Dedifferentiated amniotic fluid mesenchymal stem cell (primary cell): ENCODE results near the gene CNTN4.

Source experiments
- DNase-seq: peaks from one replicate; pipeline ENCODE4 v3.0.0-alpha.2; 2016; ENCODE audit errors: extremely low spot score

The CNTN4 gene

DNA sequence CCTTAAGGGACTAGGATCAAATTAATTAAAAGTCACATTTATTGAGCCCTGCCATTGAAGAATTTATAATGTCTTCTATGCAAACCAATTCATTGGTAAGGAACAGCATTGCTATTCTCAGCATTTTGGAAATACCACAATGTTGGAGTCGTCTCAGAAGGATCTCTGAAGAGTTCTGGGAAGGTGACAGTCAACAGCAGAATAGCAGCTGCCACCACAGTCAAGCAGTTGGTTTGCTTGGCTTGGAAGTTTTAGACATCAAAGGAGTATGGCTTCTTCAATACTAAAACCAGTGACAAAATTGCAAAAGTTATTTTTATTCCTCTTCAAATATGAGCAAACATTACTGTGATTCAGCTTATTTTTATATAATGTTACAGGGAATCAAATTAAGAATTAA is 167.9 kb downstream of the CNTN4 start:
- no peak for DNase-seq

DNA sequence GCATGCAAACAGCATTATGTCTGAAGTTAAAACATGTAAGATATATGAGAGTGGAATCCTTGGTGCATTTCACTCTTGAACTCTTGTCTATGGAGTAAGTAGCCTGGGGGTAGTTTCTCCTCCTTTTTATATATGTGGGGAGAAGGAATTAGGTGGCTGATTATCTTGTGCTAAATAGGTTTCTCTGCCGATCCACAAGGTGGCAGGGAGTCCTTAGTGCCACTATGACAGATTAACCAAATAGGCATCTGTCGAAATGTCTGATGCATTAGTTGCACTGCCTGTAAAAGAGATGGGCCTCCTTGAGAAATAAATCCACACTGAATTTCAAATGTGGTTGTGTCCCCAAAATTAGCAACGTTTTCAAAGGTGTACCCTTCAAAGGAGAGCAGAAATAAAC is 170.1 kb downstream of the CNTN4 start:
- DNase-seq, result no peak

DNA sequence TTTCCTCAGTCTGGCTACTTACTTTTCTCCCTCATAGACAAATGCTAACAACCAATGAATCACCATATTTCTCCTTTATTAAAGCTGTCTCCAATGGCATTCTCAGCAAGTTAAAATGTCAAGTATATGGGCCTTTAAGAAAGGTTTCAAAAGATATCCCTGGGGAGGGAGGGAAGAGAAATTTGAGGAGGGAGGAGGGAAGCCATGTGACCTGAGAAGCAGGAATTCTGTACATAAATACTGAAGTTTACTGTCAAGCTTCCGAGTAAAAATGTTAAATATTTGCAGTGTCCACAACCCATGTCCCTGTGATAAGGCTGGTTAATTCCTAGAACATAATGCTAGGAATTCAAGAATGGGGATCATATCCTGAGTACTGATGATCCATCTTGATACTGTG is 175.9 kb downstream of the CNTN4 start:
- DNase-seq, result no peak

DNA sequence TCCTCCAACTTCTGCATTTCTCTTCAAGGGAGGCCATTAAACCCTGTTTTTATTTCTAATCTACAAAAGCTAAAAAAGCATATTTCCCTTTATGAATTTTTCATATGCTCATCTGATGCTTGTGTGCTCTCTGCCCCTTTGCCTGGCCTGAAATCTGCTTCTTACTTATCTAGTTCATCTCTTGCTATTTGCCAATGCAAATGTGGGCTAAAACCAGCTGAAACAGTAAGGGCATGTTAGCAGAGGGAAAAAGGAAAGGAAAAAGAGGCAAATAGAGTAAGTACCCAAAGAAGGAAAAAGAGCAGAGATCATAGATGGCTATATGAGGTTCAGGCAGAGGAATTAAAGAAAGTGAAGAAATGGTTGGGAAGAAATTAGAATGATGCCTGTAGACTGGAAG is 185.2 kb downstream of the CNTN4 start:
- DNase-seq, result no peak

DNA sequence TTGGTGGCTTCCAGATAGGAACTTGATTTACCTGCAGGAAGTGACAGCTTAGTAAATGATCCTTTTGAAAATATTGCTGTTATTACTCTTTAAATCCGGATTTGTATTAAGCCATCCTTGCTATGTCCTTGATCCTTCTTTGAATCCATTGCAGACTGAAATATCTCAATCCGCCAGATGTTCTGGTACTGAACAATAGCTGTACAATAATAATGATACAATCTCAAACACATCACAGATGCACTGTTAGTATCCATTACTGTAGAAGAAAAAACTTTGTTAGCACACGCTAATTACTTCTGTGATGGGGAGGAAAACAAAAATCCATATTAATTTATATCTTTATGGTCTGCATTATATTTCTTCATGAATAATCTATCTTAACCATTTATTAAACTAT is 202.3 kb downstream of the CNTN4 start:
- DNase-seq, result no peak

DNA sequence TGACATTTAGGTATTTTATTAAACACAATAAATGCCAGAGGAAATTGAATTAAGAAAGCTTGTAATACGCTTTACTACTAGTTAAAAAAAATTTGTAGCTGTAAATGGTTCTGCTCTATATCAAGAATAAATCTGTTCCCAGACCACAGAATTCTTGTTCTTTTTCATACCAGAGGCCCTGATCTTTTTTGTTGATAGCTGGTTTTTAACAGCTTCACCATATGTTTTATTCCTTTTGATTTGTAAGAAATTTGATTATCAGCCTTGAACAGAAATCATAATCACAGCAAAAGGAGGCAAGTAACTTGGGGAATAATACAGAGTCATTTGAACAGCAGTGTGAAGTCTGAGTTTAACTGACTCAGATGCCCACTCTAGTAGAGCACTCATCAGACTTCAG is 202.7 kb downstream of the CNTN4 start:
- no peak for DNase-seq

DNA sequence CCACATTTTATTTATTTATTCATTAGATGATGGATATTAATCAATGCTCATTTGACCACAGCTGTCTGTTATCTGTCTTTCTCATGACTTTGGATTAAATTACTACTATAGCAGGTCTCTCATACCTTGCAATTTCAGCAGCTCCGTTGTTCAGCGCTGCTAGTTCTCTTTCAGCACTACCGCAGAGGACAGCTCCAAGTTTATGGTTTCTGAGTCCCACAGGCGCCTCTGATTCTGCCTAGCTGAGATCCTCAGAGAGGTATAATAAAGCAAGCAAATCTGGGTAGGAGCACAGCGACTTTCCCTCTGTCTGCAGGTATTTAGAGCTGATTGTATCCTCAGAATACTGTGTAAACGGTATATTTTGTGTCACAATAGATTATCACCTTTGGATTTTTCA is 204.9 kb downstream of the CNTN4 start:
- DNase-seq, result no peak

DNA sequence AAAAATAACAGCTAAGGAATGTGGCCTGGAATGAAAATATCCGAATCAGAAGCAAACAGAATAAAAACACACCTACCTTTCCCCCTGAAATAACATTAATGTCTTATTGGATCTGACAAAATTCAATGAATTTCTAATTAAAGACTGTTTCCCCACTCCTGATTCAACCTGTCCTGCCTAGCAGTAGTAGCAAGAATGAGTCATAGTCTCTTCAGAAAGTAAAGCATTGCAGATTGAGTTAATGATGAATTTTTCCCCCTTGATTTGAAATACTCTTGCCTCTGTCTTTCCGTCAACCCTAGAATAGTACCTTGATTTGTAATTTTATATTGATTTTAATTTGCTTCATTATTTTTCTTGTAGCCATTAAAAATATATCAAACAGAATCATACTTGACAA is 212.4 kb downstream of the CNTN4 start:
- no peak for DNase-seq

DNA sequence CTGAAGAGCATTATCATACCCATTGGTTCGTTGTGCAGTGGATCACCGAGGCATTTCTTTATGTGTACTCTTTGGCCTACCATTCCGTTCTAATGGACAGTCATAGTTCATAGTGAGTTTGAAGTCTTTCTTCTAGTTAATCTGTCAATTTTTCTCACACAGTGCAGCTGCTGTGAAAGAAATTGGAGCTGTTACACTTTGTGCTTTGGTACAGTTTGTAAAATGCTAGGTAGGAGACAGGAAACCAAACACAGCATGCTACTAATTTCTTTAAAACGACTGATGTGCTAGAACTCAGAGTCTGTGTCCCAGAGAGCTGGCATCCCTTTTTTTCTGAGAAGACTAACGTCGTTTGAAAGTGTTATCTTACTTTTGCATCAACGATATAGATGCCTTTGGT is 218.9 kb downstream of the CNTN4 start:
- no peak for DNase-seq

DNA sequence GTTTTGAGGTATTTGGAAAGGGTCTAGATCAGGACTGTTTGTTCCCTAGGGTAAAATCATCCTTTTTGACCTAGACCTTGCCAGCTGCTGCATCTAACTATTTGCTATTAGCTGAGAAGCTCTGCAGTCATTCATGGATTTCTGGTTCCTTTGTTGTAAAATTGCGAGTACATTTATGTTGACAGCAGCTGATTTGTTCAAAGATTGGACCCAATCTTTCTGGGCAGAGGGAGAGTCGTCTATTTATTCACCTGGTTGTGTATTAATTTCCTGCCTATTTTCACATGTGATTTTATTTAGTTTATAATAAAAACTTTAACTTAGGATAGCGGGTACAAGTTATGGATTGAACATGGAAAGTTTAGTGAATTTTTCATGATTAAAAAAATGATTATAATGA is 236.3 kb downstream of the CNTN4 start:
- no peak for DNase-seq

DNA sequence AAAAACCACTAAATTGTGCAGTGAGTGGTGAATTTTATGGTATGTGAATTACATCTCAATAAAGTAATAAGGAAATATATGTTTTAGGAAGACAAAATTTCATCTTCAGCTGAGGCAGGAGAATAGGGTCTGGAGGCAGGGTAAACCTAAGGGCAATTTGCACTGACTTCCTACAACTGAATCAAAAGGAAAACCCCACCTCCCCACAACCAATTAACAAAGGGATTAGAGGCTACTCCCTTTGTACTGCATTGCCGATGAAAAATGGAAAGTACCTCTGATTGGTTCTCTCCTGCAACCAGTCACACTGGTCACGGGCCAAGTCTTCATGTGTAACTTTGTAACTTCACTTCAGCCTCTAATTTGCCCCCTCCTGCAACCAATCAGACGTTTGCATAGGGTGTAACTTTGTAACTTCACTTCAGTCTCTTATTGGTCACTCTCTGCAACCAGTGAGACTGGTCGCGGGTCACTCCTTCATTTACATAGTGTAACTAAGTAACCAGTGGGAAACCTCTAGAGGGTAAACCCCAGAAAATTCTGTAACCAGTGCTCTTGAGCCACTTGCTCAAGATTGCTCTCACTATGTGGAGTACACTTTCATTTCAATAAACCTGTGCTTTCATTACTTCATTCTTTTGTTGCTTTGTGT is 244.5 kb downstream of the CNTN4 start:
- DNase-seq, result no peak

DNA sequence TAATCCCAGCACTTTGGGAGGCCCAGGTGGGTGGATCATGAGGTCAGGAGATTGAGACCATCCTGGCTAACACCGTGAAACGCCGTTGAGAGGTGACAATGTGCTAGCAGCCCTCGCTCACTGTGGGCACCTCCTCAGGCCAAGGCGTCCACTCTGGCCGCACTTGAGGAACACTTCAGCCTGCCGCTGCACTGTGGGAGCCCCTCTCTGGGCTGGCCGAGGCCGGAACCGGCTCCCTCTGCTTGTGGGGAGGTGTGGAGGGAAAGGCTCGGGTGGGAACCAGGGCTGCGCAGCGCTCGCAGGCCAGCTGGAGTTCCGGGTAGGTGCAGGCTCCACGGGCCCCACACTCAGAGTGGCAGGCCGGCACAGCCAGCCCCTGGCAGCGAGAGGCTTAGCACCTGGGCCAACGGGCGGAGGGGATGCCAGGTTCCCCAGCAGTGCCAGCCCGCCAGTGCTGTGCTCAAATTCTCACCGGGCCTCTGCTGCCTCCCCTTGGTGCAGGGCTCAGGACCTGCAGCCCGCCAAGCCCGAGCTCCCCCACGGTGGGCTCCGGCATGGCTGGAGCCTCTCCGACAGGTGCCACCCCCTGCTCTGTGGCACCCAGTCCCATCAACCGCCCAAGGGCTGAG is 253.6 kb downstream of the CNTN4 start:
- DNase-seq, result no peak

DNA sequence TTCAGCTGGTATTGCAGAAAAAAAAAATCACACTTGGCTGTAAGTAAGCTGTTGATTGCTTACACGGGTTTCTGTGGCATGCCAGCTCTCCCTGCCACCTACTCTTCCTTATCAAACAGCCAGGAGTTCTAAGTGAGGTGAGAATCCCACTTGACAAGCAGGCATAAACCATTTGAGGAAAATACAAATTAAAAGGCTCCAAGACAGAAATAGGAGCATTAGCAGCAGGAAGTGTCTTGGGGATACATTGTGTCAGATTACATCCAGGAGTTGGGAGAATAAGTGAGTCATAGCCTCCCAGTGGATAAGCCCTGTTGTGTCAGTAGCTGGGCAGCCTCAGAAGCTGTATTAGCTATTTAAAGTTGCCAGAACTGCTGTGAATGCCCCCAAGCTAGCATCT is 256.0 kb downstream of the CNTN4 start:
- DNase-seq, result no peak

DNA sequence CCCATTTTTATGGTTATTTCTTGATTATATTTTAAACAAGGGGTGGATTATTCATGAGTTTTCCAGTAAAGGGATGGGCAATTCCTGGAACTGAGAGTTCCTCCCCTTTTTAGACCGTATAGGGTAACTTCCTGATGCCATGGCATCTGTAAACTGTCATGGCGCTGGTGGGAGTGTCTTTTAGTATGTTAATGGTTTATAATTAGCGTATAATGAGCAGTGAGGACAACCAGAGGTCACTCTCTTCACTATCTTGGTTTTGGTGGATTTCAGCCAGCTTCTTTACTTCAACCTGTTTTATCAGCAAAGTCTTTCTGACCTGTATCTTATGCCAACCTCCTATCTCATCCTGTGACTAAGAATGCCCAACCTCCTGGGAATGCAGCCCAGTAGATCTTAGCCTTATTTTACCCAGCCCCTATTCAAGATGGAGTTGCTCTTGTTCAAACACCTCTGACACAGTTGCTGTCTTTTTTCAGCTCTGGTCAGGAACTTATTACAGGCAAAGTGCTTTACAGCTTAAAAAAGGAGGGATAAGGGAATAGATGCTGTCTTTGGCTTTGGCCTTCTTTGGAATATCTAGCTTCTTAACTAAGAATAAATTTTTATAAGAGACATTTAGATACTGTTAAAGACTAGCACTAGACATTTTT is 257.8 kb downstream of the CNTN4 start:
- DNase-seq, result no peak

DNA sequence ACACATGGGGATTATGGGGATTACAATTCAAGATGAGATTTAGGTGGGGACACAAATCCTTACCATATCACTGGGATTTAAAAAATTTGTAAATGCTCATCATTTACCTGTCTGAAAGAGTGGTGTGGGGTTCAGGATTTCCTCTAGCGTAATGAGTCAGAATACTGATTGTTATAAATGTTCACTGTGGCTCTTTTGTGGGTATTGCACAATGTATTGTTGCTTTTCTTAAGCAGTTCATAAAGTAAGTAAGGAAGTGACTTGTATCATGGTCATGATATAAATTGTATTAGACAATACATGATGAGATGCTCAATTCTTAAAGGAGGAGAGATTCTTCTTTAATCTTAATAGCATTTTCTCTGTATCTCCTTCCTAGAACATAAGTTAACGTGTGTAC is 262.1 kb downstream of the CNTN4 start:
- no peak for DNase-seq

DNA sequence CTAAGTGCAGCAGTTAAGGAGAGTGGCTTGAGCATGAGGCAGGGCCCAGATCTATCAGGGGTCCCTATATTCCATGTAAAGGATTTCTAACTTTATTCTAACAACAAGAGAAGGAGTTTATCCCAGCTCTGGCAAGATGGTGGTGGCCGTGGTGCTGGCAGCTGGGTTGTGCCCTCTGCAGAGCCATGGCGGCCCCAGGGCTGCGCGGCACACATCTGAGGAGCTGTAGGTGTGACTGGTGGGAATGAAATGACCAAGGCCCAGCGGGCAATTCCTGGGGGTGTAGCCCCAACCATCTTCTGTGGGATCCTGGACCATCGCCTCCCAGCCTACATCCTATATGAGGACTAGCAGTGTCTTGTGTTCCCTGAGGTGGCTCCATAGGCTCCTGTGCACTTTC is 263.5 kb downstream of the CNTN4 start:
- DNase-seq, result no peak

DNA sequence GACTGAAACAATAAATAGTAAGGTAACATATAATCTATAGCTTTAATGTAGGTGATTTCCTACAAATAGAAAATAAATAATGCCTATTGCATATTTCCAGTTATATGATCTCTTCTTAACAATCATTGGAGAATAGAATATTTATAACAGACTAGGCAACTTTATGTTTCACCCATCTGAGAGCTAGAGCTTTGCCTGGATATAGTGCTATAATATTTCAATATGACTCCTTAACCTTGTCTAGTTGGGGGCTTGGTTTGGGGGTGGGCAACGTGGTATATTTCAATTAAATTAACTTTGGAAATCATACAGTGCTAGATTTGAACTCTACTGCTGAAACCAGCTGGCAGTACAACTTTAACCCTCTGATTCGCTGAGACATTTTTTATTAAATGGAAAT is 265.2 kb downstream of the CNTN4 start:
- DNase-seq, result no peak

DNA sequence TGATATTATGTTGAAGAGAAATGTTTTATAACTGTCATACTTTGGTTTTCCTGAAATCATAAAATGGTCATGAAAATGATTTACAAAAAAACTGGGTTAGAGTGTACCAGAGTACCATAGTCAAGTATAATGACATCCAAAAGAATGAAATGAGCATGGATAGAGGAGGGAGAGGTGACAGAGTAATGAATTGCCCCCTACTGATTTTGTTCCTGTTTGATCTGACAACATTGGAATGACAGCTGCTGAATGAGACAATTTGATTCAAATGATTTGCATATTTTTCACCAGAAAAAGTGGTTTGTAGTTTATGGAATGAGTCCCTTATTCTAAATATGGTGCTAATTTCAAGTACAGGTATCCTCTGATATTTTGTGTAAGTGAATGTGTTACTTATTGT is 271.7 kb downstream of the CNTN4 start:
- no peak for DNase-seq

DNA sequence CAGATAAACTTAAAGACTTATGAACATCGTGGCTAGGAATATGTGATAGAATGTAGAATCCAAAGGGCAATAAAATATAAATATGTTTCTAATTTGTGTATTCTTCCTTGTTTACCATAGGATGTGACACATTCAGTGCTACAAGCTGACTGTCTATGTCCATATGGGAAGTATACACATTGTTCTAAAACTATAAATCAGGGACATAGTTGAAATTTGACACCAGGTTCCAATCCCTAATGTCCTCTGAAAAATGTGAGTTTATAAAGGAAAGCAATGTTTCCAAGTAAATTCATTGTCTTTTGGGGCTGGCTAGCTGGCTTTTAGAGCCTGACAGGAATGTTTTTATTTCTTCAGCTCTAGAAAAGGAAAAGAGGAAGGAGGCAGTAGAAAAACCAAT is 273.6 kb downstream of the CNTN4 start:
- no peak for DNase-seq

DNA sequence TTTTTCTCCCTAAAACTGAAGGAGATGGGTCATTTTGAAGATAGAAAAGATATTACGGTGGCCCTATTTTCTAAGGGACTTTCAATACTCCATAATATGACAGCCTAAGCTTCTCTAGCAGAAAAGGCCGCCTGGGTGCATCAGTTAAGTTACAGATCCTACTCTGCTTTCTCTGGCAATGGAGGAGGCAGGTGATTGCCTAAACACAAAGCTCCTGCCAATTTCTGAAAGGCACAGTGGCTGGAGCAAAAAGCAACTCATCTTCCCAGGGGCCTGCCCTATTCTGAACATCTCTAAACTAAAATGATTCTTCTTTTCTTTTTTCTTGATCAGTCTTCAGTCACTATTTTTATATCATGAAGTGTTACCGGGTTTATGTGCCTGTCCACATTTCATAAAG is 276.7 kb downstream of the CNTN4 start:
- DNase-seq, result no peak

DNA sequence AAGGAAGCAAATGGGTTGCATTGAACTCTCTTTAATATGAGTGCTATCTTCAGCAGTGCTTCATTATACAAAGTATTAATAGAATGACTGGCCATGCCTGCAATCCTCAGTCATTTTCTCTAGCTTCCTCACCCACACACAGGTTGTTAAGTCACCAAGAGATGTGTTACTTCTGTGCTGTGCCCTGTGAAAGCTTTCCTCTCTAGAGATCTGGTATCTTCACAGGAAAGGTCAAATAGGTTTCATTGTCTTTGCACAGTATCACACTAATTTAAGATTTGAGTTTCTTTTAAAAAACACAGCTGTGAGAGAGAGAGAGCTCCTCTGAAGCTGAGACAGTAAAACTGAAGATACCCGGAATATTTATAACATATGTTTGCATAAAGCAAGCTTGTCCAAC is 278.6 kb downstream of the CNTN4 start:
- DNase-seq, result no peak

DNA sequence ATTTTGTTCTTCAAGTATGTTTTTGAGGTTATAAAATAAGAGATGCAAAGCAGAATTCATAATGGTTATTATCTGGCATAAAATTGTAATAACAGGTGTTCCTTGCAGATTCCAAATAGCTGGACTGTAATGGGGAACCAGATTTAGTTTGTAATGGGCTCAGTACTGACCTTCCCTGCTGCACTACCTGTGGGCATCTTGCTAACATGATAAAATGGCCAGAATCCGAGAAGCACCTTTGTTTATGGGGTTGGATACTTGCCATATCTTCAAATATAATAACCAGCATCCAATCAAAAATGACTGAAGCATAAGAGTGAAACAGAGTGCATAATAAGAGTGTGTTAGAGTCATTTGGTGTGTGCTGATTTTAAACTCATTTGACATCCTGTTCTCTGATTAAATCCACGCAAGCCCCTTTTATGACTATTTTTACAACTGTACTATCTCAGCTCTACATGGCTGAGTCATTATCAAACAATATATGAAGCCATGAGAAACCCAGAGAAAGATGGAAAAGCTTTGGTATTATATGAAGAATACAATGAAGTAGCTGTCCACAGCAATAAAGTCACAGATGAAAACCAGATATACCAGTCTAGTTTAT is 292.4 kb downstream of the CNTN4 start:
- no peak for DNase-seq

DNA sequence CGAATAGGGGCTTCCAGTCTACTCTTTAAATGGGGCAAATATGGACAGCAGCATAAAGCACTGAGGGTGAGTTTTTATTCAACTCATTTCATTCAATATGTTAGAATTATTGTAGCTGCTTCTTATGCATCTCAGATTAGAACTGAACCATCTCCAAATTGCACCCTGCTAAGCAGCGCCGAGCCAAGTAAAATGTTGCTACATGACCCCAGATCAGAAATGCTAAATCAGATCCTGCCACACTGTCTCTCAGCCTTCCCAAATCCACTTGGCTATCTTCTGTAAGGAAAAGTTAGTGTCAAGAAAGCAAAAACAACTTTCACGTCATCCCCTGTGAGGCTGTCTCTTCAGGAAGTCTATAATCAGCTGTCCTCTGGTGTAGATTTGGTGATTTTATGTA is 293.2 kb downstream of the CNTN4 start:
- no peak for DNase-seq
